Measurements from ENCODE around the gene CTNNAL1.

GRCh38 chr9:109039539-109039938 is 26.2 kb upstream of the CTNNAL1 start:
- no peak for TF ChIP-seq POLR2A (IDR thresholded peaks at IDR 0.05; ENCODE audit: low read depth)
- no peak for TF ChIP-seq POLR2AphosphoS5 (IDR thresholded peaks at IDR 0.05)

Measured in esophagus muscularis mucosa (tissue), 2 donors.